ENCODE data around the gene DACH2.
"Not testable (repeated sequence)": the region's sequence is repeated elsewhere in the genome, so short reads cannot be mapped to it uniquely, and the experiment has no call there.

DACH2 gene

DNA sequence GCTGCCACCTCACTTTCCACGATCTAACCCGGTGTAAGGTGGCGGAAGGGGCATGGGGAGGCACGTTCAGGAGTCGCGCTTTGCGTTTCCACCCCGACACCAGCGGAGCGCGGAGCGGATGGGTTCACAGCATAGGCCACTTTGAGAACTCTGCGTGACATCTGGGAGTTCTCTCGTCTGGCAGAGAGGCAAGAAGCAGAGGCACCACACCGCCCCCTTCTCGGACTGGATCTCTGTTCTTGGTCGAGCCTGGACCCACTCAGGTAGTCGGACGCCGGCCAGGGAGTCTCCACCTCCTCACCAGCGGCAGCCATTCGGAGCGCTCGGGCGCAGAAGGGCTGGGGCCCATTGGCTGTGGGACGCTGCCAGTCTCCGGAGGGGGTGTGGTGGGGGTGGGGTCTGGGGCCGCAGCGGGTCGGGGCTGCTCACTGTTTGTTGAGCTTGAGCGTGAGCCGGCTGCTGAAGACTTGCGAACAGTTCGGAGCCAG is at the start of gene DACH2:
DACH2 (plus strand) TSS at position 428 of the 488 bp plus-strand sequence.
- DNase-seq: peak in 55 of 56 donors; percentile 3 to 87 (median 56)

DNA sequence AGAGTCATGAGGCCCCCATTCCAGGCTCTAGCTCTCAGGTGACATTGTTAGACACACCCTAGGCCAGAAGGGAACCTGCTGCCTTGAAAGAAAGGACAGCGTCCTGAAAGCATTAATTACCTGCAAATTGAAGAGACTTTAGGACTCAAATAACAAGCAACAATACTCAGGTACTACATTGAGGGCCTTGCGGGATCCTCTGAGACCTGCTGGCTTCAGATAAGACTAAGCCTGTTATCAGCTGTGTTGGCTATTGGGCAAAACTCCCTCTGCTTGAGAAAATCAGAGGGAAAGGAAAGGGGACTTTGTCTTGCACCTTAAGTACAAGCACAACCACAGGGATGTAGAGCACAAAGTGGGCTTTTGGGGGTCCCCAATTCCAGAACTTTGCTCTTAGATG is 45.9 kb upstream of the DACH2 start:
- DNase-seq: no peak

DNA sequence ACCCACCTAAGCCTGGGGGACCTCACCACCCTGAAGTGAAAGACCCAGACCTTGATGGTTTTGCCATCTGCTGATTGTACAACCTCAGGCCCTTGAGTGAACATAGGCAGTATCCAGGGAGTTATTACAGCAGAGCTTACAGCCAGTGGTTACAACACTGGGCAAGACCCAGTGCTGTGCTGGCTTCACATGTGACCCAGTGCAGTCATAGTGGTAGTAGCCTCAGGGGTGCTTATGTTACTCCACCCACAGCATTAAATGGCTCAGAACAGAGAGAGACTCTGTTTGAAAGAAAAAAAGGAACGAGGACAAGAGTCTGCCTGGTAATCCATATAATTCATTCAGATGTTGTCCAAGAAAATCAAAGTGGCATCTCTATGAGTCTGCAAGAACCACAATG is 45.2 kb upstream of the DACH2 start:
- no peak for DNase-seq

DNA sequence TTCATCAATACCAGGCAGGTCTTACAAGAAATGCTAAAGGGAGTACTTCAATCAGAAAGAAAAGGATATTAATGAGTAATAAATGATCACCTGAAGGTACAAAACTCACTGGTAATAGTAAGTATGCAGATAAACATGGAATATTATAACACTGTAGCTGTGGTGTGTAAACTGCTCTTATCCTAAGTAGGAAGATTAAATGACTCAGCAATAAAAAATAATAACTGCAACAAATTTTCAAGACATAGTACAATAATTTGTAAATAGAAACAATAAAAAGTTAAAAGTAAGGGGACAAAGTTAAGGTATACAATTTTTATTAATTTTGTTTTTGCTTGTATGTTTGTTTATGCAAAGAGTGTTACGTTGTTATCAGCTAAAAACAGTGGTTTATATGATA is 43.7 kb upstream of the DACH2 start:
- DNase-seq: no peak

DNA sequence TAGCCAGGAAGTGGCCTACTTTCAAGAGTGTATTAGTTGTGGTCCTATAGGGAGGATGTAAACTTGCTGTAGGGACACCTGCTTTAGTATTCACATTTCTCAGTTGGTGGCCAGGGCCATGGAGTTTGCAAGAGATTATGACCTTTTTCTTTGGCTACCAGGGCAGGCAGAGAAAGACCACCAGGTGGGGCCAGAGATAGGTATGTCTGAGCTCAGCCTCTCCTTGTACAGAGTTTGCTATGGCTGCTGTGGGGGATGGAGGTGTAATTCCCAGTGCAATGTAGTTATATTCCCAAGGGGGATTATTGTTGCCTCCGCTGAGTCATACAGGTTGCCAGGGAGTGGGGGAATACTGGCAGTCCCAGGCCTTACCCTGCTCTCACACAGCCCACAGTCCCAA is 26.3 kb upstream of the DACH2 start:
- no peak for DNase-seq

DNA sequence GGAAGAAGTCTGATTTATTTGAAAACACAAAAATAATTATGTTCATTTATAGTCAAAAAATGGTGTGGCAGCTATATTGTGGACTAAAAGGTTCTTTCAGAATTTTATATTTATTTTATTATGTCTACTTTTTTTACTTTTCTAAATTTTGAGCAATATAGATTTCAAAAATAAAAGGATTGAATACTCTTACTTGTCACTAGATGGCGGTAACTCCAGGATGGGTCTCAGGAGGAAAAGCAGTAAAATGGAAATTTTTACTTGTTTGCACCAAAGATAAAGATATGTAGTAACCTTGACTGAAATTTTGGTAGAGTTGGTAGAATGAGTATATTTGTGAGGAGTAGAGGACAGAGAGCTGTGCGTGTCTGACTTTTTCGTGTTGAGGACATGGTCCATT is 14.5 kb upstream of the DACH2 start:
- no peak for DNase-seq

DNA sequence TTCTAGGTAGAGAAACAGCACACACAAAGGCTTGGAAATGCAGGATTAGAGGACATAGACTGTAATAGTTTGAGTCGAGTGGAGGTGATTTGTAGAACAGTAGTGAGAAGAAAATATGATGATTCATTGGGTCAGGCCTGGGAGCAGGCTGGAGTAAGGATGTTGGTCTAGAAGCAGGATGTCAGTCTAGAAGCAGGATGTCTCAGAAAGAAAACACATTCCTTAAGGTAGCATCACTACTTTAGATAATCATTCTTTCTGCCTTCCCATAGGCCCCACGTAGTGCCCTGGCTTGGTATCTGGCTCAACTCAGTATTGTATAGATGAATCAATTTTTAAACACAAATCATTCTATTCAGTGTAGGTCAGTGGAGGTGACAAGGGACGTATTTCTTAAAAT is 11.2 kb upstream of the DACH2 start:
- no peak for DNase-seq

DNA sequence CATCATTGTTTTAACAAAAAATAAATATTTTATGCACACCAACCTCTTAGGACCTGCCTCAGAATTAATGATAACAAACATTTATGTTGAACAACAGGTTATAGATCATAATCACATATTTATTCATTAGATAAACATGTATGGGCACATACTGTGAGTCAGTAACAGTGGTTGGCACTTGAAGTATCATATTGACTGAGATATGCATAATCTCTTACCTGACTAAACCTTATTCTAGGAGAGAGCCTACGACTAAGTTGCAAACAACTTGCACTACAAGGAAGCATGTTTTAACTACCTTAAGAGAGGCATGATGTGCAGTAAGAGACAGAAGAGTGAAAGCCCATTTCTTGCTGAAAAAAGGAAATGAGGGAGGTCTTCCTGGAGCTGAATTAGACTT is 6.5 kb upstream of the DACH2 start:
- DNase-seq: no peak

DNA sequence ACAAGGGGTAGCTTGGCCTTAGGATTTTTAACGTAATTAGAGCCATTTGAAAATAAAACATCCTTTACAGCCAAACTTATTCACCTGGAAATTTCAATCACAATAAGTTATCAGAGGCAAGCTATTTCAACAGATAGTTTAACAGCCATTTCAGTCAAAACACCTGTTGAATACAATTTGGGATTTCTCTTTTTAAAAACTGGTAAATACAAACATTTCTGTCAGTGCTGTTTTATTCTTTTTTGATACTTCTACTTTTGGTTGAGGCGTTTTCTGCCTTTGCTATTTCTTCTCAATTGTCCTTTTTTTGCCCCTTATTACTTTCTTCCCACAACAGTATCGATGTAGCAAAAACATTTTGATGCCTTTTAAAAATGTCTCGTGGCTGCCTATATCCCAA is 2.1 kb upstream of the DACH2 start:
- DNase-seq: no peak

DNA sequence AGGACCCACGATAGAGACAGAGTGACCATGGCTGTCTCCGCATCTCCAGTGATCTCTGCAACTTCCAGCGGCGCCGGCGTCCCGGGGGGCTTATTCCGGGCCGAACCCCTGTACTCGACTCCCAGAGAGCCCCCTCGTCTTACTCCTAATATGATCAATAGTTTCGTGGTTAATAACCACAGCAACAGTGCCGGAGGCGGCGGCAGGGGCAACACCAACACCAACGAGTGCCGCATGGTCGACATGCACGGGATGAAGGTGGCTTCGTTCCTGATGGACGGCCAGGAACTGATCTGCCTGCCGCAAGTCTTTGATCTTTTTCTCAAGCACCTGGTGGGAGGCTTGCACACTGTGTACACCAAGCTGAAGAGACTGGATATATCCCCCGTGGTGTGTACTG is 343 bp downstream of the DACH2 start:
- peak in 1 of 56 donors; percentile 15 for DNase-seq

DNA sequence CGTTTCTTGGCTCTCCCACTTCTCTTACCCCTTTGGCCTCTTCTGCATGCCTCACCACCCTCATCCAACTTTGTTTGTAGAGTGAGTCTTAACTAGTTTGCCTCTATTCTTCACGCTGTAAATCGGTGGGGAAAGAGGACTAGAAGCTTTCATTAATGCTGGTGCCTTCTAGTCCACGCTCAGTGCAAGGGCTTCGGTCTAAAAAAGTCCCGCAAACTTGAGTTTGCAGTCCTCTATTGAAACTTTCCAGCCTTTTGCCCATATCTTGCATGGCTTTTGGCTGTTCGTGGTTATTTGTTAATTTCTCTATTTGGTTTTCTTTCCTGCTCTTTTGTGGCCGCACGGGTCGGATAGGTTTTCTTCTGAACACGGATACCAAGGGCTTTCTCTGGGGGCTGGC is 868 bp downstream of the DACH2 start:
- DNase-seq: no peak

DNA sequence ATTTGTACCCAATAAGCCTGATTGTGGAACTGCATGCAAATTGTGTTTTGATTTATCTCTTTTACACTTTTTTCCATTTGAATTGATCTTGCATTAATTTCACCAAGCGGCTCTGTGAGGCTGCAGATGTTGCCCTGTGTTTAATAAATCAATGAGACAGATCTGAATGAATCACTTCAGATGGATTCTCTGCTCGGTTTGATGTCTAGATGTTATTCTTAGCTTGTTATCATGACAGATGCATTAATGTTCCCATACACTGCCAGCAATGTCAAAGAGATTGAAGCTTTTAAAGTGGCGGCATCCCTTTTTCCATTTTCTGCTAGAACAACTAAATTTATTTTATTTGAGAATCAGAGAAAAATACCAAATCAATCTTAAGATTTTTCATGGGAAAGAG is 6.3 kb downstream of the DACH2 start:
- no peak for DNase-seq

DNA sequence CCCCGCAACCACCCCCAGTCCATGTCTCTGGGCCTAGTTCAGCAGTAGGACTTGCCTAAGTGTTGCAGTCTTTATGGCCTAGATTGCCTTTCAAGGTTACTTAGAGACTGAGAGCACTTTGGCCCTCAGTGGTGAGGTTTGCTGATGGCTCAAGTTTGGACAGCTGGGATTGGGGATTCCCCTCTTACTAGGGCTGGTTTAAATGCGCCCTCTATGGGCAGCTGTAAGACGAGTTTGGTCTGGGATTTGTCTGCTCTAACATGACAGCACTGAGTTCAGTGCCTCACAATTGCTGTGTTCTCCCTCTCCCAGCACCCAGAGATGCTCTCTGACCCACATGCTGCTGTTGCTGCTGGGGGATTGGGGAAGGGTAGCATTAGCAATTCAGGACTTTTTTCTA is 23.1 kb downstream of the DACH2 start:
- no peak for DNase-seq

DNA sequence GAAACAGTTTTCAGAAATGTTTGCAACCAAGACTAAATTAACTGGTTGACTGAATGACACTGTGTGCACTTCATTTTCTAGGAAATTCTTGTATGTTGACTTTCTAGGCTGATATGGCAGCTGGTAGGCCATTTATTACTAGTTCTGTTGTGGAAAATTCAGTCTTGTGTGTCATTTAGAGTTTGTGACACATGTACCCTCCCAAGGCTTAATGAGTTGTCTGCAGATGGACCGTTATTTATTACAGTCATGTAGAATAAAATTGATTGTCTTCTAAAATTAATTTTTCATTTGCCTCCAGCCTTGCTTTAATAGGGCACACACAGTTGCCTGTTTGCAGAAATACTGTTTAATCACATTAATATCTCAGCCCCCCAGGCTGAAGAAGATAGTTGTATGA is 30.7 kb downstream of the DACH2 start:
- DNase-seq: no peak

DNA sequence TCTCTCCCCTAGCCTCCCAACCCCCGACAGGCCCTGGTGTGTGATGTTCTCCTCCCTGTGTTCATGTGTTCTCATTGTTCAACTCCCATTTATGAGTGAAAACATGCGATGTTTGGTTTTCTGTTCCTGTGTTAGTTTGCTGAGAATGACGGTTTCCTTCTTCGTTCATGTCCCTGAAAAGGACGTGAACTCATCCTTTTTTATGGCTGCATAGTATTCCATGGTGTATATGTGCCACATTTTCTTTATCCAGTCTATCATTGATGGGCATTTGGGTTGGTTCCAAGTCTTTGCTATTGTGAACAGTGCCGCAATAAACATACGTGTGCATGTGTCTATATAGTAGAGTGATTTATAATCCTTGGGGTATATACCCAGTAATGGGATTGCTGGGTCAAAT is 33.1 kb downstream of the DACH2 start:
- not testable (repeated sequence) for DNase-seq

DNA sequence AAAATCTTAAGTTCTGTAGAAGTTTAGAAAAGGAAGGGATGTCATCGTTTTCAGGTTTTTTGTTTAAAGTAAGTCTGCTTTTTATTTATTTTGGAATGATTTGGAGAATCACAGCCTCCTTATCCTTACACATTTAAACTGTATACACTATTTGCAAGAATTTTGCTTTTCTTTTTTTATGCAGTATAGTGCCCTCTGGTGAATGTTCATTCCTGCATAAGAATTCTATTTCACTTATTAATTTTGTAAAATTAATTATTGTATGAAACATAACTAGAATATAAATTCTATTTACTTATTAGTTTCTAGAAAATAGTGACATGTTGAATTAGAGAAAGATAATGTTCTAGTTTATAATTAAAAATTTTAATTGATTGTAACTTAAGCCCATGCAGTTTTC is 44.6 kb downstream of the DACH2 start:
- DNase-seq: no peak

DNA sequence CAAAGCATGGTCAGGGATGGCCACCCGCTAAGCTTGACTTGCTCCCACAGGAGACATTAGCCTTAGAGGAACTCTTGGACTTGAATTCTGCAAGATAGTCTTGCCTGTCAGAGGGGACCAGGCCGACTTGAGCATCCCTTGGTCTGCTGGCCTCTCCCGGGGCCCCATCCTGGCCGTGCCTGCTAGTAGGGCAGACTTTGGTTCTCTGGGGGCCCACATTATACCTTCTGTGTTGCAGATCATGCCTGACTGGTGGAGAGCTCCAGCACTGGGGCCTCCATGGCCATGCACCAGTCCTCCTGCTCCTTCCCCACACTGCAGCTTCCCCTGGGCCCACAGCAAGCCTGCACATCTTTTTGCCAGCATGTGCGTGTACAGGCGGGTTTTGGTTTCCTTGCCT is 46.5 kb downstream of the DACH2 start:
- DNase-seq: no peak

DNA sequence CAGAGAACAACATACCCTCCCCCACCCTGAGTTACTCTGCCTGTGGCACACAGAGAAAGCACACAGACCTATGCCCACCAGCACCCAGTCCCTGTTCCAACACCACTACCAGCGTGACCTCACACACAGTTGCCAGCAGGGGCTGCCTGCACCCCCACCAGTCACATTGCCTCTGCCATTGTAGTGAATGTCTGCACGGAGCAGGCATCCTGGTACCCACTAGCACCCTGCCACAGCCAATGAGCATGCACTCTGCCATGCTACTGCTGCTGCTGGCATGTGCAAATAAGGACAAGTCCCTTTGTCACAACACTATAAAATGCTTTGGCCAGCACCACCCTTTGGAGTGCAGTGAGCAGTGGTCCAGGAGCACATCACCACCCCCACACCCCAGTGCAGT is 47.1 kb downstream of the DACH2 start:
- no peak for DNase-seq

DNA sequence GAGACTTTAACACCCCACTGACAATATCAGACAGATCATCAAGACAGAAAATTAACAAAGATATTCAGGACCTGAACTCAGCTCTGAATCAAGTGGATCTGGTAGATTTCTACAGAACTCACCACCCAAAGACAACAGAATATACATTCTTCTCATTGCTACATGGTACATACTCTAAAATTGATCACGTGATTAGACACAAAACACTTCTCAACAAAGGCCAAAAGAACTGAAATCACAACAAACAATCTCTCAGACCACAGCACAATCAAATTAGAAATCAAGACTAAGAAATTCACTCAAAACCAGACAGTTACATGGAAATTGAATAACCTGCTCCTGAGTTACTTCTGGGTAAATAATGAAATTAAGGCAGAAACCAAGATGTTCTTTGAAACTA is 49.6 kb downstream of the DACH2 start:
- no peak for DNase-seq

DNA sequence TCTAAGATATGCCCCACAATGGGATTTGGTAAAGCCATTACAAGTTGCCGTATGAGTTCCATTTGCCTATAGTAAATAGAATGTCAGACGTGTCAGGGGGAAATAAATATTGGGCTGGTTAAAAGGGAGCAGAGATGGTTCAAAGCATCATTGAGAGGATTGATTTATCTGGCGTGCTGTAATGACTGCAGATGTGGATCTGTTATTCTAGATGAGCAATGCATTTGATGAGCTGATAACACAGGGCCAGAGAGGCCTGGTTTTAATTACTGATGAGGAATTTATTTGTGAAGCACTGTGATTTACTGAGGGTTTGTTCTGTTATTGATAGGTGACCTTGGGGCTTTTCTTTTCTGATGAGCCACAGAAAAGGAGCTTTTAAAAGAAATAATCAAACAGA is 62.5 kb downstream of the DACH2 start:
- DNase-seq: no peak

DNA sequence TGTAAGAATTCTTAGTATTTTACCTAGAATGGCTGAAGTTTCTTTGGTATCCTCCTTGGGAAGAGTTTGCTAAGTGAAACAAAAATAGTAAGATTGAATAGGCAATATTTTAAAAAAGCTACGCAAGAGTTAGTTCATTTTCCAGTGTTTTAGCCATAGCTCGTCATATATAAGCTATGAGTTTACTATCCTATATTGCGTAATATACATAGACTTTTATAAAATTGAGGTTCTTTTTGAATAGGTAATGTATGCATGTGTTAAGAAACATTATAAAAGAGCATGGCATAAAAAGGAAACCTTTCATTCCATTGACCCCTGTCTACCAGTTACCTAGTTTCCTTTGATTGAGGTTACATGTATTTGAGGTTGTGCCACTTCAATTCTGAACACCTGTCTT is 67.0 kb downstream of the DACH2 start:
- no peak for DNase-seq

DNA sequence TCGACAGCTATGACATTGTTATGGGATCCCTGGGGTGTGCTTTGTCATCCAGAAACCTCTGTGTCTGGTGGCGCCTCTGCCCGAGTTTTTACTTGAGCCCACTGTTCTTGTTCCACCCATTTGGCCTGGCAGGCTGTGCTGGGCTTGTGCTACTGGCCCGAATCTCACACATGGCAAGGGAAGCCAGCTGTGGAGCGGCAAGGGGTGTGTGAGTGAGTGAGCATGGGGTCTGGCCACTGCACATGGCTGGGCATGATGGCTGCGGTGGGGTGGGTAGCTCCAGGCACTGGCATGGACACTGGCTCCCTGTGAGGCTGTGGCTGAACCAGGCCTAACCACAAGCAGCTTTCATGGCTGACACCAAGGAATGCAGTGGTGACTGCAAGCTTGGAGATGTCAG is 89.2 kb downstream of the DACH2 start:
- DNase-seq: no peak

DNA sequence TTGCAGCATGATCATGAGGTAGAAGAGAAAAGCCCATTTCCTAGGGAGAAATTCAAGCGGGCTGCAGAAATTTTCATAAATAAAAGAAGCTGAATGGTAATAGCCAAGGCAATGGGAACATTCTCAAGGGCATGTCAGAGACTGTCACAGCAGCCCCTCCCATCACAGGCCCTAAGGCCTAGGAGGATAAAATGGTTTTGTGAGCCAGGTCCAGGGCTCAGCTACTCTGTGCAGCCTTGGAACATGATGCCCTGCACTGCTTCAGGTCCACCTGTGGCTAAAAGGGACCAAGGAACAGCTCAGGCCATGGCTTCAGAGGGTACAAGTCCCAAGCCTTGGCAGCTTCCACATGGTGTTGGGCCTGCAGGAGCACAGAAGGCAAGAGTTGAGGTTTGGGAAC is 93.3 kb downstream of the DACH2 start:
- DNase-seq: no peak

DNA sequence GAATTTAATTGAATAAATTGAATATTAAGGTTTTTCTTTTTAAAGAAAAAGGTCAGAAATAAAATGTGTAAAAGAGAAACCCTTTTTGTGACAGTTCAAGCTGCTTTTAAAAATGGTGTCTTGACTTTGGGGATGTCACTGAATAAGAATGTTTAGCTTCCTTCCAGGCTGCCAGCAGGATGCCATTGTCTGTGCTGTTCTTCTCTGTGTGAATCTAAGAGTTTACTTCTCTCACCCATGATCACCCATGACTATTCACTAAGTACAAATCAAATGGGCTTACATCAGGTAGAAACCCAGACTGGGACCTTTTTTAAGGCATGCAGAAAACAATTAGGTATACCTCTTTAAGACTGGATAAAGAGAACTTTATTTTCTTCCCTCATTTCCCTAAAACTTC is 115.3 kb downstream of the DACH2 start:
- DNase-seq: no peak

DNA sequence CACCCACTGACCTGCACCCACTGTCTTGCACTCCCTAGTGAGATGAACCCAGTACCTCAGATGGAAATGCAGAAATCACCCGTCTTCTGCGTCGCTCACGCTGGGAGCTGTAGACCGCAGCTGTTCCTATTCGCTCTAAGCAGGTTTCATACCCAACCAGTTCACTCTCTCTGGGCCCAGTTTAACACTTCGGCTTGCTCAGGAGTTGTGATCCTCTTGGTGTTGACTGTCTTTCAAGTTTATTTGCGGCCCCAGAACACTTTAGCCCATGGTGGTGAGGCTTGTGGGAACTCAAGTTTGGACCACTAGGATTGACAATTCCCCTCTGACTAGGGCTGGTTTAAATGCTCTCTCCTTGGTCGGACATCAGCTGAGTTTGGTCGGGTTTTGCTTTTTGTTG is 147.0 kb downstream of the DACH2 start:
- DNase-seq: no peak
